PC-9 (cell line): ENCODE results near the gene TMEM43. TPM values are rescaled to one million over a fixed set of nuclear protein-coding genes. Genes with fewer than 3 reads are reported as not detected.

Experiments used
- BruUV-seq: library from RNA; stranded (reverse); fragments of 400-500 nt; replicated peaks from 2 replicates; lab custom pipeline; 2021; lab: Mats Ljungman, UMichigan
- CTCF ChIA-PET: fragments of 300-600 bp; sonication (Branson Sonifier 250); formaldehyde crosslinking; loops from one replicate; lab custom pipeline; 2022; ENCODE audit warnings: antibody characterized with exemption; lab: Charles Lee
- POLR2A ChIA-PET: fragments of 300-600 bp; sonication (Branson Sonifier 250); formaldehyde crosslinking; loops from one replicate; lab custom pipeline; 2022; ENCODE audit warnings: antibody characterized with exemption; ENCODE audit not compliant: unreplicated experiment; lab: Charles Lee
- DNase-seq, 2 experiments: peaks; one replicate each; pipeline versions ENCODE4 v3.0.0 to v3.0.0-alpha.2; 2015 to 2022; ENCODE audit warnings: mixed read lengths in 1 of 2
- H2AFZ ChIP-seq: fragments of 200-600 bp; sonication (generic); 2 replicates; pipeline ENCODE4 v1.8.1; 2017; ENCODE audit warnings: antibody characterized with exemption
- H3F3A ChIP-seq: fragments of 200-600 bp; sonication (generic); 2 replicates; pipeline ENCODE4 v1.8.1; 2017; ENCODE audit warnings: antibody characterized with exemption, mild to moderate bottlenecking, low read depth; ENCODE audit not compliant: insufficient read depth
- H3K27ac ChIP-seq: fragments of 200-600 bp; sonication (generic); 2 replicates; pipeline ENCODE4 v1.6.1; 2016; ENCODE audit warnings: mixed run types
- H3K27me3 ChIP-seq: fragments of 200-600 bp; sonication (generic); 2 replicates; pipeline ENCODE4 v1.6.1; 2016; ENCODE audit warnings: low read depth, mixed run types; ENCODE audit not compliant: insufficient read depth
- H3K36me3 ChIP-seq: fragments of 200-600 bp; sonication (generic); 2 replicates; pipeline ENCODE4 v1.6.1; 2016; ENCODE audit warnings: low read depth, mixed run types
- H3K4me1 ChIP-seq: fragments of 200-600 bp; sonication (generic); replicated peaks from 2 replicates; pipeline ENCODE4 v1.6.1; 2016; ENCODE audit warnings: mixed run types; ENCODE audit not compliant: insufficient read depth
- H3K4me2 ChIP-seq: fragments of 200-600 bp; sonication (generic); 2 replicates; pipeline ENCODE4 v1.6.1; 2017; ENCODE audit warnings: mixed run types
- H3K4me3 ChIP-seq: fragments of 200-600 bp; sonication (generic); 2 replicates; pipeline ENCODE4 v1.6.1; 2016; ENCODE audit warnings: mixed run types
- H3K79me2 ChIP-seq: fragments of 200-600 bp; sonication (generic); 2 replicates; pipeline ENCODE4 v1.6.1; 2017; ENCODE audit warnings: low read depth, mixed run types
- H3K9me2 ChIP-seq: fragments of 200-600 bp; sonication (generic); 2 replicates; pipeline ENCODE4 v1.8.1; 2017; ENCODE audit warnings: mild to moderate bottlenecking; ENCODE audit not compliant: insufficient read depth
- H3K9me3 ChIP-seq: fragments of 200-600 bp; sonication (generic); 2 replicates; pipeline ENCODE4 v1.8.1; 2016; ENCODE audit warnings: low read depth; ENCODE audit not compliant: insufficient read depth
- H4K20me1 ChIP-seq: fragments of 200-600 bp; sonication (generic); 2 replicates; pipeline ENCODE4 v1.8.1; 2017; ENCODE audit not compliant: insufficient read depth
- CTCF ChIP-seq: fragments of 200-600 bp; sonication (generic); conservative IDR thresholded peaks from 2 replicates; pipeline ENCODE4 v1.6.1; 2017; ENCODE audit warnings: mixed run types, antibody characterized with exemption, mild to moderate bottlenecking, moderate library complexity
- EZH2 ChIP-seq: fragments of 200-600 bp; sonication (generic); IDR thresholded peaks from 2 replicates; pipeline ENCODE4 v1.8.0; 2017; ENCODE audit warnings: antibody characterized with exemption, low read depth
- intact Hi-C: fragments of 100-400 bp; cut with micrococcal nuclease; formaldehyde crosslinking; loops from one replicate; pipeline ENCODE4 v1.10.0; 2022; ENCODE audit not compliant: unreplicated experiment
- total RNA-seq: library from RNA; stranded (reverse); gene quantifications from 2 replicates; pipeline ENCODE4 v1.2.3, GENCODE V29; 2021

TMEM43 gene
- total RNA-seq, 1 experiment from 2014 or later: 64.7 TPM

DNA sequence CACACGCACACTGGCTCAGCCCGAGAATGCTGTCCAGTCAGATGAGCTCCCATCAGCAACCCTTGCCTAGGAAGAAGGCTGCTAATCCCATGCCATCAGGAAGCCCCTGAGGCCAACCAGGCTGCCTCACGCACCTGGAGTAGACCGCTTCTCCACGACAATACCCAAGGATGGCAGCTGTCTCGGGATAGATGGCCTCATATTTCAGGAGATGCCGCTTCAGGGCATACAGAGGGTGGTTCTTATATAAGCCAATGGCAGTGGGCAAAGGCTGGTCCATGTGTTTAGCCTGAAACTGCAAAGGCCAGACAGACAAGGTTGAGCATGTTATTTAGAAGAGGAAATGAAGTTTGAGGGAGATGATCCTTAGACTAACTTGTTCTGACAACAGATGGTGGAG, 31.3 kb downstream of the TMEM43 start:
- H3K27me3 ChIP-seq: no peaks in the 10 kb centered on the region
- intact Hi-C loops: no loop called here
- no peak for TF ChIP-seq EZH2
- no peak for TF ChIP-seq CTCF
- peaks cover 33% of the 10 kb centered on the region for H3K36me3 ChIP-seq
- H3K4me3 ChIP-seq: no peak overlapping the region
- POLR2A ChIA-PET: no interaction called here
- H3K27ac ChIP-seq: no peak overlapping the region
- no peak overlapping the region for H3K4me2 ChIP-seq
- no peaks in the 10 kb centered on the region for H3F3A ChIP-seq
- no peak overlapping the region for H2AFZ ChIP-seq
- H3K9me3 ChIP-seq: no peaks in the 10 kb centered on the region
- BruUV-seq: no TSS peak
- DNase-seq: no peak
- CTCF ChIA-PET: no interaction called here
- H4K20me1 ChIP-seq: no peaks in the 10 kb centered on the region
- H3K4me1 ChIP-seq: no peaks in the 10 kb centered on the region
- H3K9me2 ChIP-seq: no peaks in the 10 kb centered on the region
- H3K79me2 ChIP-seq: no peaks in the 10 kb centered on the region

DNA sequence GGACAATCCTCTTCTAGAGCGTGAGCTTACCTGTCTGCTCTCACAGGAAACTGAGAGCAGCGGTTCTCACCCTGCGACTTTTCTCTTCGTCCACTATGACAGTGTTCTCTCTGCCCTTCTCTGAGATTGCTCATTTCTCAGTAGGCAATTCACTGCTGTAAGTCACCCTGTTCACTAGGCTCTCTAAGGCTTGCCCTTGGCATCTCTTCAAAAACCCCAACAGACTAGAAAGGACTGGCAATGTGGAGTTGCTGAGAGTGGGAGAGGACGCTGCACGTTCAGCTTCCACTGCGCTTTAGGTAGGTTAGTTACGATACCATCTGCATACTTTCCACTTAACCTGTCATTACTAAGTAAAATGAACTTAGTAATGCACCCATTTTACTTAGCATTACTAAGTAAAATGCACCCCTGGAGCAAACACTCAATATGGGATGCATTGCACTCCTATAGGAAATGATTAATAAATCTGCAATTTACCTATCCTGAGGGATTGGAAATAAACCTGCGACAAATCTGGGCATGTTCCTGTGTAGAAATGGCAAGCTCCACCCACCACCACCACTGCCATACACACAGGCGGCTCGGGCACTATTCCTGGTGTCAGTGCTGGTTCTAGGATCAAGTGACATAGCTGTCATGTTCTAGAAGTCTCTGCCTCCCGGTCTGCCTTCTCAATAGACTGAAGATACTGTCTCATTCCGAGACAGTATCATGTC, 32.1 kb downstream of the TMEM43 start:
- H3K4me1 ChIP-seq: no peaks in the 10 kb centered on the region
- no peaks in the 10 kb centered on the region for H3K79me2 ChIP-seq
- DNase-seq: no peak
- no peak overlapping the region for H3K4me3 ChIP-seq
- peaks cover 40% of the 10 kb centered on the region for H3K36me3 ChIP-seq
- no peaks in the 10 kb centered on the region for H3K9me2 ChIP-seq
- no peak overlapping the region for H3K4me2 ChIP-seq
- H4K20me1 ChIP-seq: no peaks in the 10 kb centered on the region
- intact Hi-C loops: no loop called here
- H3K27me3 ChIP-seq: no peaks in the 10 kb centered on the region
- CTCF ChIA-PET: no interaction called here
- no TSS peak for BruUV-seq
- no peak overlapping the region for H3K27ac ChIP-seq
- no peaks in the 10 kb centered on the region; the same call in 1 of the 2 replicates for H3K9me3 ChIP-seq
- POLR2A ChIA-PET: no interaction called here
- H3F3A ChIP-seq: no peaks in the 10 kb centered on the region
- no peak overlapping the region for H2AFZ ChIP-seq
- TF ChIP-seq EZH2 (no peak), CTCF (no peak)

- H3K4me3 ChIP-seq: no peak overlapping the region
- ChIA-PET CTCF (no interaction called here), POLR2A (interaction anchor here (0.7 kb wide), 1 partner anchor 1710 kb away, joined by 4 read pairs; no protein-coding TSS in a partner anchor)
- DNase-seq: no peak
- BruUV-seq: no TSS peak
- no peak overlapping the region for H3K4me2 ChIP-seq
- no peaks in the 10 kb centered on the region for H4K20me1 ChIP-seq
- H3K9me3 ChIP-seq: no peaks in the 10 kb centered on the region; the same call in 1 of the 2 replicates
- H3K27ac ChIP-seq: no peak overlapping the region
- TF ChIP-seq EZH2 (no peak), CTCF (no peak)
- intact Hi-C loops: no loop called here
- H2AFZ ChIP-seq: no peak overlapping the region
- H3K27me3 ChIP-seq: no peaks in the 10 kb centered on the region
- no peaks in the 10 kb centered on the region for H3F3A ChIP-seq
- no peaks in the 10 kb centered on the region for H3K4me1 ChIP-seq
- no peaks in the 10 kb centered on the region for H3K9me2 ChIP-seq
- H3K79me2 ChIP-seq: no peaks in the 10 kb centered on the region
- peaks cover 49% of the 10 kb centered on the region for H3K36me3 ChIP-seq
Observed at GRCh38 chr3:14157951-14158350, 33.1 kb downstream of the TMEM43 start.
